Measurements from ENCODE around the gene DCAF11.
A peak's percentile ranks its signal among the peaks of the same experiment; 100 is the strongest.
"Not testable (repeated sequence)": the region's sequence is repeated elsewhere in the genome, so short reads cannot be mapped to it uniquely, and the experiment has no call there.

DCAF11 gene

GRCh38 chr14:24095271-24096068, 19.1 kb upstream of the DCAF11 start:
- peak overlapping the region; percentile 92 for H3K4me3 ChIP-seq (ENCODE audit: low read depth, low read length)

- H3K4me3 ChIP-seq (ENCODE audit: low read depth, low read length), result no peak overlapping the region
Measured at GRCh38 chr14:24096545-24097181, 17.9 kb upstream of the DCAF11 start.

- H3K4me3 ChIP-seq (ENCODE audit: low read depth, low read length), result no peak overlapping the region
Measured at GRCh38 chr14:24098229-24098926, 16.2 kb upstream of the DCAF11 start.

GRCh38 chr14:24098927-24099813, 15.4 kb upstream of the DCAF11 start:
- H3K4me3 ChIP-seq (ENCODE audit: low read depth, low read length), result no peak overlapping the region

DNA sequence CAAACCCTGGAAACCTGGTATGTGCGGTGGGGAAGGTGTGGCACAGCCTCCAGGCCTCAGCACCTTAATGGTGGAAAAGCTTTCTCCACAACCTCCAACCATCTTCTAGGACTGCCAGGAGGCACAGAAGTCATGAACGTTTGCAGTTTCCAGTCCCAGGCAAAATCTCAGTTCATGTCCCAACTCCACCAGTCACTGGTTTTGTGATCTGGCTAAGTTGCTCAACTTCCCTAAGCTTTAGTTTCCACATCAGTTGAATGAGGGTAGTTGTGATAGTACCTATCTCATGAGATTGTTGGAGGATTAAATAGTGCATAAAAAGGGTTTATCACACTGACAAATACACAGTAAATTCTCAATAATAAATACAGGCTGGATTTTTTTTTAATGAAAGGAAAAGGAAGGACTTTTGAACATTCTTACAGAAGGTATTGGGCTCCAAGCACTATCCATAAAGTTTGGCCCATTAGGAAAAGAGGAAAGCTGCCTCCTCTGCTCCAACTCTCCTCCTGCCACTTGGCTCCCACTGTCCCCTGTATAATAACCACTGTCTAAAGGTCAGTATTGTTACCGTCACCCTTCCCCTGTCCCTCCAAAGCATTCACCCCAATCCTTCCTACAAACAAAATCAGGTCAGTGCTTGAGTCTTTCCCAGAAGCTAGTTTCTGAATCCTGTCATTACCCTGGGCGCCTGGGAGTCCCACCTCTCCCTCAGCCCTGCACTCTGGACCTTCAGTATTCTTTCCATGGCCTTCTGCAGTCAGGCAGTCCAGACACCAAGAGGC, 14.2 kb upstream of the DCAF11 start:
- no peak overlapping the region for H3K4me3 ChIP-seq (ENCODE audit: low read depth, low read length)

DNA sequence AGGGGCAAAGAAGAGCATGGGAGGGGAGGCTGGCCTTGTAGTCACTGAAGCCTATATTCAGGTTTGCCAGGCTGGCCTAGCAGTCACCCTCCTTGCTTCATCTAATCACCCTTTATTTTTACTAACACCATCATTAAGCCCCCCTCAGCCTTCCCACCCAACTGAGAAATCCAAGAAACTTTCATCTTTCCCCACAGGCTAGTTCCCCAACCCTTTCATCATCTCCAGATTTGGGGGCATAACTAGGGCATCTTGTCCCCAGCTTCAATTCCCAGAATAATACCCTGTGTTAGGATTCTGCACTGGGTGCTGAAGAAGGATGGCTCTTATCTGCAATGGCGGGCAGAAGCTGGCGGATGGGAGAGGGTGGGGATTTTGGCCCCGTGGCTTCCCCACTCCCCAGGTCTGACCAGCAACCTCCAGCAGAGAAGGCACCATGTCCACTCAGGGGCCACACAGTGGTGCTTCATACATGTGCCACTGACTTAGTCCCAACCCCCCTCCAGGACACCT, 13.5 kb upstream of the DCAF11 start:
- H3K4me3 ChIP-seq (ENCODE audit: low read depth, low read length), result no peak overlapping the region

DNA sequence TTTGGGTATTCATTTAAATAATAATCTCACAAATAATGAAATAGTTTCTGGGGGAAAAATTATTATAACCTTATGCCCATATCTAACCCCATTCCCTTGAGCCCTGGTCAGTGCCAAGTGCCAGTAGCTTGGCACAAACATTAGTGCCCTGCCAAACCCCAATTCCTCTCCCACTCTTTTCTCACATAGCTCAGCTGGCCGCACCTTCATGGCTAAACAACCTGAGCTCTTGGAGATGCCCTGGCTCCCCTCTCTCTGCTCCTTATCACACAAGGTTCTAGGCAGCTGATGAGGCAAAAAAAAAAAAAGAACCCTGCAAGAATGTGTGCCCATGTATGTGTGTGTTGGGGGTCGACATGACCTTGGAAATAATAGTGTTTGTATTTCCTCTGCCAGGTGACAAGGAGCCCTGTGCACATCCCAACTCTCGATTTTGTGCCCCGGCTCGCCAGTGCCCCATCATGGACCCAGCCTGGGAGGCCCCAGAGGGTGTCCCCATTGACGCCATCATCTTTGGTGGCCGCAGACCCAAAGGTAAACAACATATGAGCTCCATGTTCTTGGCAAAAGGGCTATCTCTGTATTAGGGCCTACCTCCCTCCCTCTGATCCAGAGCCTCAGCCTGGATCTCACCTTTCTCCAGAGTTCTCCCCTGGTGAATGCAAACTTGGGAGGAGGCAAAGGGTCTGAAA, 12.1 kb upstream of the DCAF11 start:
- no peak overlapping the region for H3K4me3 ChIP-seq (ENCODE audit: low read depth, low read length)

- H3K4me3 ChIP-seq (ENCODE audit: low read depth, low read length), result no peak overlapping the region
Measured at GRCh38 chr14:24103451-24103850, 11.1 kb upstream of the DCAF11 start.

DNA sequence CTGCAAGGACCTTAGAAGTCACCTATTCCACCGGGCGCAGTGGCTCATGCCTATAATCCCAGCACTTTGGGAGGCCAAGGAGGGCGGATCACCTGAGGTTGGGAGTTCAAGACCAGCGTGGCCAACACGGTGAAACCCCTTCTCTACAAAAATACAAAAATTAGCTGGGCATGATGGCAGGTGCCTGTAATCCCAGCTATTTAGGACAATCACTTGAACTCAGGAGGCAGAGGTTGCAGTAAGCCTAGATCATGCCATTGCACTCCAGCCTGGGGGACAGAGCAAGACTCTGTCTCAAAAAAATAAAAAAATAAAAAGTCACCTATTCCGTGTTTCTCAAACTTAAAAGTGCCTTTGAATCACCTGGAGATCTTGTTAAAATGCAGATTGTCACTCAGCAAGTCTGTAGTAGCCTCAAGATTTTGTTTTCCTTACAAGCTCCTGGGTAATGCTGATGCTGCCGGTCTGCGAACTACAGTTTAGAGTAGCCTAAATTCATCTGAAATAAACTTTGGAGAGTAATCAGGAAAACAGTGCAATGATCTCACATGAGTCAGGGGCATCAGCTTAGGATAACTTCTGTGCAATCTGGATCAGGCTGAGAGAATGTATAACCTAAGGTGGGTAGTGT, 8.9 kb upstream of the DCAF11 start:
- not testable (repeated sequence) for H3K4me3 ChIP-seq (ENCODE audit: low read depth, low read length)

DNA sequence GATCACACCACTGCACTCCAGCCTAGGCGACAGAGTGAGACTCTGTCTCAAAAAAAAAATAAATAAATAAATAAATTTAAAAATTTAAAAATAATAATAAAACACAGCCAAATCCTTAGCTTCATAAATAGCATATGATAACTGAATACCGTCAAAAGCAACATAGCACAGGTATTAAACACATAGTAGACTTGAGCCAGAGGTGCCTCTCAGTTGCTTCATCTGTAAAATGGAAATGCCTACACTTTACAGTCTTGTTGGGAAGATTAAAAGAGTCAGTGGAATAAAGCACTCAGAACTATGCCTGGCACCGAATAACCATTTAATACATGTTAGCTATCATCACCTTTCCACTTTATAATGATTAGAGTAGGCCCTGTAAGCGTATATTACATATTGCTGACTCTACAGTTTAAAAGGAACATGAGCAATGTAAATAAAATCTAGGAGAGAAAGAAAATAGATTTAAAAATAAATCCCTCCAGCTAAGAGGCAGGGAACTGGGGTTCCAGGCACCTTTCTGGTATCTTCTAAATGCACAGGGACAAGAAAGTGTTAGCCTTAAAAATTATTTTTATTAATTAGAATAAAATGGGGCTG, 7.8 kb upstream of the DCAF11 start:
- H3K4me3 ChIP-seq (ENCODE audit: low read depth, low read length), result no peak overlapping the region

- H3K4me3 ChIP-seq (ENCODE audit: low read depth, low read length), result no peak overlapping the region
Measured at GRCh38 chr14:24108336-24108874, 6.2 kb upstream of the DCAF11 start.

- no peak overlapping the region for H3K4me3 ChIP-seq (ENCODE audit: low read depth, low read length)
Measured at GRCh38 chr14:24110060-24110459, 4.5 kb upstream of the DCAF11 start.

DNA sequence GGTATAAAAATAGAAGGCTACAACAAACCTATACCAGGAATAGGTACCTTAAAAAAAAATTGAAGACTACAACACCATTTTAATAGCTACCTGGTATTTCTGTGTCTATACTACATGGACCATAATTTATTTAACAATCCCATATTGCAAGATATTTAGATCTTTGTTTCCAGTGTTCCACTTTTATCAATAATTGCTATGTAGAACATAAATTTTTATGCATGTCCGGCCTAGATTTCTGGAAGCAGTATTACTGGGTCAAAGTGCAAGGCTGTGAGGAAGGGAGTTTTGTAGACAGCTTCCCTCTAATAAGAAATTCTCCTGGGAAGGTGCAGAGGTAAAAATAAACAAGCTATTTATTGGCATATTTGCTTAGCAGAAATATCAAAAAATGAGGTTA, 4.1 kb upstream of the DCAF11 start:
- H3K4me3 ChIP-seq (ENCODE audit: low read depth, low read length), result no peak overlapping the region

DNA sequence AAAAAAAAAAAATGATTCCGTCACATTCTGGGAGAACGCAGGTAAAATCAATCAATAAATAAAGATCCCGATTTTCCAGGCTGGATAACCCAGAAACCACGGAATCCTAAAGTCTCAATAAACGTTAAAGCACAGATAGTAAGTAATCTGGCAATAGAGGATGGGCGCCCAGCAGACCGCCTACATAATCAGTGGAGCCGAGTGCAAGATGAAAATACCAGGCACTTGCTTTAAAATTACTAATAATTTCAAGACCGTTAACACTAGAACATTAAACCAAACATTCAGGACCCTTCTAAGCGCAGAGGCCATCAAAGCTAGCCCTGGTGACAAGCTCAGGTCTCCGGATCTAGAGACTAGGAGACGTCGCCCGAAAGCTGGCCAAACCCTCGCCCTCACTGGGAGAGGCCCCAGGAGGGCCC, 1.2 kb upstream of the DCAF11 start:
- H3K4me3 ChIP-seq (ENCODE audit: low read depth, low read length), result peak overlapping the region; percentile 94

GRCh38 chr14:24113801-24114531, 611 bp upstream of the DCAF11 start:
- peak overlapping the region; percentile 94 for H3K4me3 ChIP-seq (ENCODE audit: low read depth, low read length)

DNA sequence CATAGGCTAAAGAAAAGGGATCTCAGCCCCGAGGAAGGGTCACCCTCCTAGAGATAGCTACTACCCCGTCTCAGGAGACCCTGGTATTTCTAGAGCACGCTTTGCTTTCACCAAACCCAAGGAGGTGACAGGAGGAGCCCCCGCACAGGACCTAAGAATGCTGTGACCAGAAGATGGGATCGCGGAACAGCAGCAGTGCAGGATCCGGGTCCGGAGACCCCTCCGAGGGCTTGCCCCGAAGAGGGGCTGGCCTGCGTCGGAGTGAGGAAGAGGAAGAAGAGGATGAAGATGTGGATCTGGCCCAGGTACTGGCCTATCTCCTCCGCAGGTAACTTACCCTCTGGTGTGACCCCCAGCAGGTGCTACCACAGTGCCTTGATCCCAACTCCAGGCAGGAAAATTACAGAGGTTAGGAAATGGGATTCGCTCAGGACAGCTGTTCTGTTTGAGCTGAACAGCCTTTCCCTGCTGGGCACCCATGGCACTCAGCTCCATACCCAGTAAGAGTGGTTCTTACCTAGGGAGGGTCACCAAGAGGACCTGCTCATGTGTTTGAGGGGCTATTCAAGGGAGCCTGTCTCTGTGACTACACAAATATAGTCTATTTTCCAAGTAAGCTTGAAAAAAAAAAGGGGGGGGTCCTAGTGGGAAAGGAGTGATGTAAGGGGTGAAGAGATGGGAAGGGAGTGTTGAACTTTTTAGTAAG, 998 bp downstream of the DCAF11 start:
- peak overlapping the region; percentile 94 for H3K4me3 ChIP-seq (ENCODE audit: low read depth, low read length)

All from iPS-11a (cell line).